Hematopoietic multipotent progenitor cell treated with erythropoietin and hydrocortisone succinate and interleukin-3 and kit ligand, for 4 days (in vitro differentiated cells): ENCODE data around the gene PRPF38A.

Experiments
- DNase-seq: peaks from one replicate; pipeline ENCODE4 v3.0.0-alpha.2; 2015

The PRPF38A gene

DNA sequence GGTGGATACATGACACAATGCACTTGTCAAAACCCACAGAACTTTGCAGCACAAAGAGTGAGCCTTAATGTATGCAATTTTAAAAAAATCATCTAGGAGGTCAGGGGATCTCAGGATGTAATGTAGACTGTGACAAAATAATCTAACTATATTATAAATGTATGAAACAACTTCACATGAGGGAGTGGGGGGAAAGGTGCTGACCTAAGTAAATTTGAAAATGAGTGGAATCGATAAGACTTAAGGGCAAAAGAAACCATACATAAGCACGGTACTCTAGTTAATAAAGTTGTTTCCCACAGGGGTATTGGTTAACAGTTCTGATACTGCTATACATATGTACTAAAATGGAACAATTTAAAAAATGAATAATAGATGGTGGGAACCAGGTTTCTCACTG, 64.7 kb downstream of the PRPF38A start:
- DNase-seq: no peak
